ENCODE data around the gene PLCB2. TPM values are rescaled to one million over a fixed set of nuclear protein-coding genes. Genes with fewer than 3 reads are reported as not detected.

Gene PLCB2
- polyA plus RNA-seq, 1 of the 3 experiments (the other 2 are of a cell fraction): 0.15 TPM

DNA sequence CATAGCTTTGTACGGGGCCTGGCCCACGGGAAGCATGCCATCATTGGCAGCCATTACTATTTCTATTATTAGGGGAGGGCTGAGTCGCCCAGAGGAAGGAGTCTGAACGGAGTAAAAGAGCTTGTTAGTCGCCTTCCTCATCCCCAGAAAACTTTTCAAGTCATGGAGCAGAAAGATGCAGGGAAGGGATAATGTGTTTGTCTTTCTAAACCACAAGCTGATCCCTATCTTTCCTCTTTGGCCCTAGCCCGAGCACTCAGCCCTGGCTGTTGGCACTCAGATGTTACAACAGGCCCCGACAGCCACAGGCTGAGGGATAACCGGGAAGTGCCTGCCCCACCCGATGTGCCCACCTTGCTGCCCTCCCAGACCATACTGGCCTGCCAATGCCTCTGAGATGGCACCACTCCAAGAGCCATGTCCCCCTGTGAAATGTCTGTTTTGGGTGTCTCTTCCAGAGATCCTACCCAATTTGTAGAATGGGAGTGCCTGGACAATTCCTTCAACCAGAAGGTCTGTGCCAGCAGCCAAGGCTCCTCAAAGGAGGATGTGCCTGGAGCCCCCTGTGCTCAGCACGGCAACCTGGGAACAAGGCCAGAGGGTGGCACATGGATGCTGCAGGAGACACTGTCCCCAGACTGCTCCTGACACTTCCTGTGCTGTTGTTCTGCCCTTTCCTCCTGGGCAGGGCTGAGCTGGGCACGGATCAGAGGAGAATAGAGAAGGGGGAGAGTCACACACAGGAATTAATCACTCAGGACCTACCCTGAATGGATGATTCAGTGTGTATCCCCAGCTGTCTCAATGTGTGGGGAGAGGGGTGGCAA is 58.0 kb downstream of the PLCB2 start (continued):
- TF ChIP-seq EZH2phosphoT487 (IDR thresholded peaks at IDR 0.05; ENCODE audit: borderline replicate concordance, low read depth) (no peak), FOXJ3 (CRISPR knock-in tag; IDR thresholded peaks at IDR 0.05) (no peak), GABPA (IDR thresholded peaks at IDR 0.05; ENCODE audit: low read depth) (no peak), MEF2A (IDR thresholded peaks at IDR 0.05; ENCODE audit: borderline replicate concordance, low read depth) (no peak), SMC3 (IDR thresholded peaks at IDR 0.05; ENCODE audit: low read depth, low read length) (no peak), TAF1 (IDR thresholded peaks at IDR 0.05; ENCODE audit: borderline replicate concordance, low read depth, low read length) (no peak), POLR2AphosphoS5 (IDR thresholded peaks at IDR 0.05; ENCODE audit: low read depth, low read length) (no peak)
- TF ChIP-seq, protein P1, sequence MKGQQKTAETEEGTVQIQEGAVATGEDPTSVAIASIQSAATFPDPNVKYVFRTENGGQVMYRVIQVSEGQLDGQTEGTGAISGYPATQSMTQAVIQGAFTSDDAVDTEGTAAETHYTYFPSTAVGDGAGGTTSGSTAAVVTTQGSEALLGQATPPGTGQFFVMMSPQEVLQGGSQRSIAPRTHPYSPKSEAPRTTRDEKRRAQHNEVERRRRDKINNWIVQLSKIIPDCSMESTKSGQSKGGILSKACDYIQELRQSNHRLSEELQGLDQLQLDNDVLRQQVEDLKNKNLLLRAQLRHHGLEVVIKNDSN (IDR thresholded peaks at IDR 0.05; ENCODE audit: borderline replicate concordance, low read depth): no peak
- TF ChIP-seq, protein P2, sequence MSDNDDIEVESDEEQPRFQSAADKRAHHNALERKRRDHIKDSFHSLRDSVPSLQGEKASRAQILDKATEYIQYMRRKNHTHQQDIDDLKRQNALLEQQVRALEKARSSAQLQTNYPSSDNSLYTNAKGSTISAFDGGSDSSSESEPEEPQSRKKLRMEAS (IDR thresholded peaks at IDR 0.05; ENCODE audit: low read depth): no peak

DNA sequence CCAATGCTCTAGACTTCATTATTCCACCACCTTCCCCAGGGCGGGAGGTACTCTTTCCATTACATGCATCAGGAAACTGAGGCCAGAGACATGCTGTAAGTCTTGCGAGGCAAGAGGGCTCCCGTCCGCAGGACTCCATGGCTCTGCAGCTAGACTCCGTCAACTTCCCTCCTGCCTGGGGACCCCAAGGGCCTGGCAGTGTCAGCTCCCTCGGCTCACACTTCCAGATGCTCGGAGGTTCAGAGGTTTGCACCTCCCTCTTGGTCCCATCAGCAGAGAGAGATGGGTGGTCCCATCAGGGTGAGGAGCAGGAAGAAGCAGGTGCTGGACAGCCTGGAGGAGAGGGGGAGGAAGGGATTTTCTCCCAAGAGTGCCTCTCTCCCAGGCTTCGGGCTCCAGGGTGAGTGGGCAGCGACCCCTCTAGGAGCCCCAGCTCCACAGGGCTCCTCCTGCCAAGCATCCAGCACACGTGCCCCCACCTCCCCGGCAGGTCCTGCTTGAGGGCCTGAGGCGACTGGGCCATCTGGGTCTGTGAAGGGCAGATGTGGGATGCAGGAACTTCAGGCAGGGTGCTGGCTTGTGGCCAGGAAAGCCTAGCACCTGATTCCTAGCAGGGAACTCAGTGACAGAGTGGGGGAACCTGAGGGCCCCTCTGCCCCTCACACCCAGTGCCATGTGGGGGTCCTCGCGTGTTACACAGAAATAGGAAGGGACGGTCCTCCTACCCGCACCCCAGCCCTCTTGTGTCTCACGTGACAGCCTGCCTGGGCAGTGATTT is 59.5 kb downstream of the PLCB2 start:
- ChIA-PET CTCF (interaction anchor here (0.6 to 34.5 kb wide), 4 partner anchors 9 to 144 kb away, joined by 3 to 720 read pairs (median 21); partner anchors contain the start of gene PAK6), POLR2A (interaction anchor here (1.1 kb wide), 1 partner anchor 9 kb away, joined by 5 read pairs; the partner anchor contains the start of gene PAK6)
- Histone ChIP-seq H3K9ac (no peak overlapping the region), H3K4me2 (no peak overlapping the region), H2AFZ (ENCODE audit: low read depth) (no peak overlapping the region), H3F3A (replicated peaks; ENCODE audit: insufficient read depth) (peaks cover 22% of the 10 kb centered on the region), H3K27ac (ENCODE audit: low read depth in 2 of 2, low read length in 1 of 2) (no peak overlapping the region; a peak in 1 of 4 replicates), H3K9me3 (no peaks in the 10 kb centered on the region), H3K79me2 (ENCODE audit: insufficient read depth) (no peaks in the 10 kb centered on the region), H3K27me3 (ENCODE audit: insufficient read depth) (peaks cover 23% of the 10 kb centered on the region), H3K4me3 (ENCODE audit: low read depth in 2 of 2, low read length in 1 of 2) (no peak overlapping the region), H4K20me1 (ENCODE audit: insufficient read depth) (peaks cover 13% of the 10 kb centered on the region), H3K9me2 (no peaks in the 10 kb centered on the region), H3K36me3 (replicated peaks in 1 of 2; ENCODE audit: control insufficient read depth in 1 of 2, insufficient read depth in 2 of 2, low read length in 1 of 2) (no peaks in the 10 kb centered on the region), H3K4me1 (ENCODE audit: control insufficient read depth in 1 of 2, insufficient read depth in 2 of 2, low read depth in 1 of 2, low read length in 1 of 2) (peaks cover 13 to 33% of the 10 kb centered on the region in 2 experiments)
- TF ChIP-seq, protein P2 (IDR thresholded peaks at IDR 0.05; ENCODE audit: low read depth): no peak
- TF ChIP-seq CHD2 (IDR thresholded peaks at IDR 0.05; ENCODE audit: low read length, partially characterized antibody) (peak; percentile 41), RAD21 (IDR thresholded peaks at IDR 0.05; ENCODE audit: low read length) (no peak), GATA2 (CRISPR knock-in tag; IDR thresholded peaks at IDR 0.05) (peak; percentile 11; the same call in 1 of the 2 replicates), YY1 (IDR thresholded peaks at IDR 0.05; ENCODE audit: low read depth) (no peak)
- 97% methylated on average over 14 of the region's 17 CpGs for WGBS (ENCODE audit: low lambda C conversion rate)
- peak; percentile 84 for DNase-seq

Measured in SK-N-SH (cell line).